Measurements from ENCODE around the gene SPATA16.

DNA sequence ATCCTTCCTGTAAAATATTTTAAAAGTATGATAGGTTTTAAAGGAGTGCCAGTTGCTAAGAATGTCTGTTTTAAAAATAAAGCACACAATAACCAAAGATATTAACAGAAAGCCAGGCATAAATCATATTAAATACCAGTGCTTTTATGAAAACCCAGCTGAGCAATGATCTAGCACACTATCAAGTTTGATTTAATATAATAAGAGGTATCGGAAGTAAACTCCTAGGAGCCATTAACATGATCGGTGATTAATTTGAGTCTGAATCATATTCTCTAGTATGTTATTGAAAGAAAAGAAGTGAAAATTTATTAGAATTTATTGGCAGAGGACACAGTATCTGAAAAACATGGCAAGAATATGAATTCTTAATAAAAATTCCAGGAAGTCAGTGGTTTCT lies 91.7 kb downstream of the SPATA16 start:
- TF ChIP-seq, protein P1, sequence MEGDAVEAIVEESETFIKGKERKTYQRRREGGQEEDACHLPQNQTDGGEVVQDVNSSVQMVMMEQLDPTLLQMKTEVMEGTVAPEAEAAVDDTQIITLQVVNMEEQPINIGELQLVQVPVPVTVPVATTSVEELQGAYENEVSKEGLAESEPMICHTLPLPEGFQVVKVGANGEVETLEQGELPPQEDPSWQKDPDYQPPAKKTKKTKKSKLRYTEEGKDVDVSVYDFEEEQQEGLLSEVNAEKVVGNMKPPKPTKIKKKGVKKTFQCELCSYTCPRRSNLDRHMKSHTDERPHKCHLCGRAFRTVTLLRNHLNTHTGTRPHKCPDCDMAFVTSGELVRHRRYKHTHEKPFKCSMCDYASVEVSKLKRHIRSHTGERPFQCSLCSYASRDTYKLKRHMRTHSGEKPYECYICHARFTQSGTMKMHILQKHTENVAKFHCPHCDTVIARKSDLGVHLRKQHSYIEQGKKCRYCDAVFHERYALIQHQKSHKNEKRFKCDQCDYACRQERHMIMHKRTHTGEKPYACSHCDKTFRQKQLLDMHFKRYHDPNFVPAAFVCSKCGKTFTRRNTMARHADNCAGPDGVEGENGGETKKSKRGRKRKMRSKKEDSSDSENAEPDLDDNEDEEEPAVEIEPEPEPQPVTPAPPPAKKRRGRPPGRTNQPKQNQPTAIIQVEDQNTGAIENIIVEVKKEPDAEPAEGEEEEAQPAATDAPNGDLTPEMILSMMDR (IDR thresholded peaks at IDR 0.05): no peak
- no peak for TF ChIP-seq POLR2A (IDR thresholded peaks at IDR 0.05)

Measured in thyroid gland (tissue), 4 donors.